HS-5 (cell line): ENCODE measurements around the gene ZBTB39.
"Not testable (repeated sequence)": the region's sequence is repeated elsewhere in the genome, so short reads cannot be mapped to it uniquely, and the experiment has no call there.

Experiments
- DNase-seq: peaks from one replicate; pipeline ENCODE4 v3.0.0-alpha.2; 2012; ENCODE audit warnings: low read depth

The ZBTB39 gene

GRCh38 chr12:57005980-57006808, at the start of gene ZBTB39:
Gene ZBTB39, minus strand, starts transcription at chr12:57006546. Its CDS starts 1,629 bp downstream, at chr12:57004917.
- no peak for DNase-seq

GRCh38 chr12:57055824-57056223, 49.5 kb upstream of the ZBTB39 start:
- no peak for DNase-seq

GRCh38 chr12:57053901-57054300, 47.6 kb upstream of the ZBTB39 start:
- not testable (repeated sequence) for DNase-seq

- not testable (repeated sequence) for DNase-seq
Observed at GRCh38 chr12:57053146-57053545, 46.8 kb upstream of the ZBTB39 start.

DNA sequence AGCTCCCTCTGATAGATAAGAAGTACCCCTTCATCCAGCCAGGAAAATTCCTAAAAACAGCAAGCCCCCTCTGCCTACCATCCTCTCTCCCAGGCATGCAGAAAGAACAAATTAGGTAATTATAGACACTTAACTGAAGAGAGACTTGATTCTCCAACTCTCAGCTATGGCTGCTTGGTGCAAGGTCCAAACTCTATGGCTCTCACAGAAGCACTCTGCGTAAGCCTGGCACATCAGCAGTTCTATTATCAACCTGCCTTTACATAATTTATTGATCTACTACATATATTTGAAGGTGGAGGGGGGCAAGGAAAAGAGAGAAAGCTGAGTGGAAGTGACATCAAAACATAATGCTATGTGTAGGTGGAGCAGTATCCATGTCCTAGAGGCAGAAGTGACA, 44.7 kb upstream of the ZBTB39 start:
- no peak for DNase-seq

DNA sequence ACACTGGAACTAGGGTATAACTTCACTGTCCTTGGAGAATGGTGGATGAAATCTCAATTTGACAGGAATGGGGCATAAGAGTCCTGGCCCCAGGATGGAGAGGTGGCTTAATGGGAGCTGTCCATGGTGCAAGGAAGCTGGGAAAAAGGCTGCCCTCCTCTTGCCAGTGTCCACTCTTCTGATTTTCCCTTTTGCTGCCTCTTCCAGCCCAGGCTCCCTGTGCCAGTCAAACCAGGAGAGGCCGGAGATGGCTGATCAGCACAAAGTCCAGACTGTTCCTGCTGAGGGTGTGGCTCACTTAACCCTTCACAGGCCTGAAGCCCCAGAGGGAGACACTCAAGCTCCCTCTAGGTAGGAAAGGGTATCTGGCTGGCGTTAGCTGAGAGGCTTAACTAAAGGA, 43.5 kb upstream of the ZBTB39 start, which contains the start of gene MYO1A:
Gene MYO1A (minus strand): TSS at position 240 of the 400 bp plus-strand sequence. CDS start 1,806 bp downstream, outside the sequence.
- DNase-seq: no peak

DNA sequence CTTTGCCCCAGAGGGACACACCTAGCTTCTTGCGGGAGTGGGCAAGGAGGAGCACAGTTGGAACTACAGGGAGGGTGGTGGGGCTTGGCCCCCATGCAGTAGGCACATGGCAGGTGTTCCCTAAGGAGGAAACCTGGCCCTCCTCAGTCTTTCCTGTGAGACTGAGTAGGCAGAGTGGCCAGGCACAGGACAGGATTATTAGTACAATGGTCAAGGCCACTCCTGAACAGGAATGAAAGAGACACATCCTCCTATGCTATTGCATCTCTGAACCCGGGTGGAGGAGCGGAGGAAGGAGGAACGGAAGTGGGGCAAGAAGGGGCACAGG, 42.7 kb upstream of the ZBTB39 start:
- DNase-seq: no peak

DNA sequence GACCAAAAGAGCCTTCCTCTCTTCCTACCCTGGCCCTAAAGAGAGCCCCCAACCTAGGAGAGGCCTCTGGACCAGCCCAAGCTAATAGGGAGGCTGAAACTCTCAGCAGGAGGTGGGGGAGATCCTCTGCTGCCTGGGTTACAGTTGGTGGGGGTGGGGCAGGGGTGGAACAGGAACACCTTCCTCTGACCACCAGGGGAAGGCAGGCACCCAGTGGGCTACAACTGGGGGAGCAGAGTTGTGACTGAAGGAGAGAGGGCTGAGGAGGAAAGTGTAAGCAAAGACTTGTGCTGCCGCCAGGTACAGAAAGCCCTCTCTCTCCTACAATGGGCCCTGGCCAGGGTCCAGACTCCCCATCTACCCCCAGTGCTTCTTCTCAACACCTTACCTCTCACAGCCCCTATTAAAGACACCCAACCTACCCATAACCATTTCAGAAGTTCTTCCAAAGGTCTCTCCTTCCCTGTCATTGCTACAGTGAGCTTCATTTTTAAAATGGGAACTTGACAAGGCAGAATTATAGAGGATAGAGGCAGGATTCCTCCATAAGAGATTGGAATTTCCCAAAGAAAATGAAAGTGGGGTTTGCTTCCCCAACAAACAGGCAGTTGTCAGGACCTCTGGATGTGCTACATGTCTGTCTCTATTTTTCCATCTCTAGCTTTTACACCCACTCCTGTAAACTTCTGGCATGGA, 42.2 kb upstream of the ZBTB39 start:
- no peak for DNase-seq

- DNase-seq: no peak
Observed at GRCh38 chr12:57047981-57048380, 41.6 kb upstream of the ZBTB39 start.

DNA sequence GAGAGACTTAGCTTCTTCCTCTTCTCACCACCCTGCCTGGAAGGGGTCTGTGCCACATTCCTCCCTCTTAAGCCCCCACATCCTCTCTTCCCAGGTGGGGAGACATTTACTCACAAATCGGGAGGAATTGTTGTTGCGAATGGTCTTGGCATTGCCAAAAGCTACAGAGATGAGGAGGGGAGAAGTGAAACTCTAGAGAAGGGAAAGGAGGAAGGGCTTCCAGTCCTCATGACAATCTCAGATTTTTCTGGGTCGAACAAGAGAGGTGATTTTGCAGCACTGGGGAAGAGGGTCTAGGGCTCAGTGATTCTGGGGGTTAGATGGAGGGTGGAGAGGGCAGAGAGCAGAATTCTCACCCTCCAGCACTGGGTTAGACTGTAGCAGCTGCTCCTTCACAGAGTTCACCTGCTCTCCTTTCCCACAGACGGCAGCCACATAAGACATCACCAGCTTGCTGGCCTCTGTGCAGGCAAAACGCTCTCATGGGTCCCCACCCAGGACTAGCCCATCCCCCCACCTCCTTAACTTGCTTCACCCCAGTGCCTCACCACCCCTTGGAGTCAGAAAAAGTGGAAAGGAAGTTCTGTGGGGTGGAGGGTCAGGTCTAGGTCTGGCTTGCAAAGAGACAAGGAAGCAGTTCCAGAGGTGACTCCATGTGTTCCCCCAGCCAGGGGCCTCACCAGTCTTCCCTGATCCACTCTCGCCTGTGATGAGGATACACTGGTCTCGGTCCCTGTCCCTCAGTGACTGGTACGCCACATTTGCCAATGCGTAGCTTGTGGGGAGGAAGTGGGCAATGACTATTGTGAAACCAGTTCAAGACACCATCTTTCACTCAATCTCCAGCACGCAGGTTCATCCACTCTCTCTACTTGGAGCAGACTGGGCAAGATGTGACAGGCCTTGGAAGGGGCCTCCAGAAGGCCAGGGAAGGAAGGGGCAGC, 40.9 kb upstream of the ZBTB39 start:
- no peak for DNase-seq

DNA sequence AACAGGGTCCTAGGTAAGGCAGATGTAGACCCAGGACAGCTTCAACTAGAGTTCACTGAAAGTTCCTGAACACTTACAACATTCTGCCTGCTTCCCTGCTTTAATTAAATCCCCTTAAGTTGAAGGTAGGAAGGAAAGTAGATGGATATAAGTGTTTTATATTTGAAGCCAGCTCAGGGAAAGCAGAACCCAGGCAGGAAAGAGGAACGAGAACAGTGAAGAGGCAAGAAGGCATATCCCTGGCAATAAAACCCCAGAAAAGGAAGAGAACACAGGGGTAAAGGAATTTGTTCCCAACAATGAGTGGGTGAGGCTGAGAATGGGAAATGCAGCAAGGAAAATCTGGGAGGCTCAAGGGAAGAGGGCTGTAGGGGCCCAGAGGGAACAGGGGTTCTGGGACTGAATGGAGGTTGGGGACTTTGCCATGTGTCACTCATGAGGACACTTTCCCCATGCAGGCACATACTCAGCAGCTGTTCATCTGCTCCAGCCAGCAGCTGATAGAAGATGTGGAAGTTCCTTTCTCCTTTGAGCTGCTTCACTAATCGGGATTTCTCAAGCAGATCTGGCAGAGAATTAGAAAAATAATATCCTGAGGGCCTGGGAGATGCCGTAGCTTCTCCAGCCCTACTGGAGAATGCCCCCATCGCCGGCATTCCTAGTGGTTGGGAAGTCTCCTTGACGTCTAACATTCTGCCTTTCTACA, 39.9 kb upstream of the ZBTB39 start:
- DNase-seq: no peak

- no peak for DNase-seq
Observed at GRCh38 chr12:57044889-57045288, 38.5 kb upstream of the ZBTB39 start.

DNA sequence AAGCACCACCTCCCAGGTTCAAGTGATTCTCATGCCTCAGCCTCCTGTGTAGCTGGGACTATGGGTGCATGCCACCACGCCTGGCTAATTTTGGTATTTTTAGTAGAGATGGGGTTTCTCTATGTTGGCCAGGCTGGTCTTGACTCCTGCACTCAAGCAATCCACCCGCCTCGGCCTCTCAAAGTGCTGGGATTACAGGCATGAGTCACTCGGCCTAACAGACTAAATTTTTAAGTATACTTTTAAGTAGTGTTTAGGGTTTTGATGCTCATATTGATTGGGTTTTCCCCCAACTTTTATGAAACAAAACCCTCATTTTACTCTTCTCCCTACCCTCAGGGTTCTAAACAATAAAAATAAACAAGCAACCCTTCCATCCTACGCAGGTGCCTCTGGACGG, 38.1 kb upstream of the ZBTB39 start:
- DNase-seq: no peak

- no peak for DNase-seq
Observed at GRCh38 chr12:57042695-57043094, 36.3 kb upstream of the ZBTB39 start.

GRCh38 chr12:57040750-57041149, 34.4 kb upstream of the ZBTB39 start:
- DNase-seq: no peak

- no peak for DNase-seq
Observed at GRCh38 chr12:57040211-57040610, 33.9 kb upstream of the ZBTB39 start.

- no peak for DNase-seq
Observed at GRCh38 chr12:57039016-57039798, 32.9 kb upstream of the ZBTB39 start.

GRCh38 chr12:57037264-57037663, 30.9 kb upstream of the ZBTB39 start:
- no peak for DNase-seq

DNA sequence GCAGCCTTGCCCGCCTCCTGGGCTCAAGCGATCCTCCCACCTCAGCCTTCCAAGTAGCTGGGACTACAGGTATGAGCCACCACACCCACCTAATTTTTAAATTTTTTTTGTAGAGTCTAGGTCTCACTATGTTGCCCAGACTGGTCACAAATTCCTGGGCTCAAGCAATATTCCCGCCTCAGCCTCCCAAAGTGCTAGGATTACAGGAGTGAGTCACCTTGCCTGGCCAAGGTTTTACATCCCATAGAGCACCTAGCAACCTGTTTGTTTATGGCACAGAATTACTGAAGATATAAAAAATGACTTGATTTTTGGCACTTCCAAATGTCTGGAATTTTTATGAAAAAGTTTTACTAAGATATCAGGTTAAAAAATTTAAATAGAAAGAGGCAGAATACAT, 27.1 kb upstream of the ZBTB39 start:
- no peak for DNase-seq

GRCh38 chr12:57031789-57032188, 25.4 kb upstream of the ZBTB39 start:
- DNase-seq: no peak
